GM23338 (cell line): Measurements from ENCODE around the gene ERCC5. TPM values are rescaled to one million over a fixed set of nuclear protein-coding genes. Genes with fewer than 3 reads are reported as not detected.

Source experiments
- ATAC-seq: fragments of 200-7000 bp; cut with Tn5 transposase; 3 replicates; pipeline ENCODE4 v1.9.1; 2020
- DNase-seq: peaks from one replicate; pipeline ENCODE4 v3.0.0-alpha.2; 2015; ENCODE audit warnings: low spot score
- H2AFZ ChIP-seq: fragments of 200-600 bp; sonication (generic); 2 replicates; pipeline ENCODE4 v1.8.0; 2016; ENCODE audit warnings: antibody characterized with exemption, mild to moderate bottlenecking, moderate library complexity
- H3F3A ChIP-seq: fragments of 200-600 bp; sonication (generic); replicated peaks from 2 replicates; pipeline ENCODE4 v1.8.0; 2017; ENCODE audit warnings: antibody characterized with exemption, mixed run types, low read depth
- H3K27ac ChIP-seq: fragments of 200-600 bp; sonication (generic); 2 replicates; pipeline ENCODE4 v1.6.1; 2016; ENCODE audit warnings: low read depth
- H3K27me3 ChIP-seq: fragments of 200-600 bp; sonication (generic); 2 replicates; pipeline ENCODE4 v1.8.0; 2016; ENCODE audit warnings: mild to moderate bottlenecking, mixed run types, moderate library complexity; ENCODE audit not compliant: insufficient read depth
- H3K36me3 ChIP-seq: fragments of 200-600 bp; sonication (generic); 2 replicates; pipeline ENCODE4 v1.8.0; 2016; ENCODE audit warnings: mild to moderate bottlenecking; ENCODE audit not compliant: insufficient read depth
- H3K4me1 ChIP-seq: fragments of 200-600 bp; sonication (generic); 2 replicates; pipeline ENCODE4 v1.8.0; 2016; ENCODE audit warnings: mild to moderate bottlenecking, moderate library complexity; ENCODE audit not compliant: insufficient read depth
- H3K4me2 ChIP-seq: fragments of 200-600 bp; sonication (generic); 2 replicates; pipeline ENCODE4 v1.7.1; 2017; ENCODE audit warnings: mixed run types
- H3K4me3 ChIP-seq: fragments of 200-600 bp; sonication (generic); 2 replicates; pipeline ENCODE4 v1.6.1; 2016; ENCODE audit warnings: mixed run types
- H3K79me2 ChIP-seq: fragments of 200-600 bp; sonication (generic); replicated peaks from 2 replicates; pipeline ENCODE4 v1.8.0; 2017; ENCODE audit warnings: mild to moderate bottlenecking; ENCODE audit not compliant: insufficient read depth
- H3K9me2 ChIP-seq: fragments of 200-600 bp; sonication (generic); 2 replicates; pipeline ENCODE4 v1.8.0; 2017; ENCODE audit not compliant: insufficient read depth
- H4K20me1 ChIP-seq: fragments of 200-600 bp; sonication (generic); replicated peaks from 2 replicates; pipeline ENCODE4 v1.8.0; 2017; ENCODE audit warnings: mild to moderate bottlenecking; ENCODE audit not compliant: insufficient read depth
- H3K27ac Mint-ChIP-seq: 2 replicates; pipeline ENCODE4 v1.8.0; 2020; ENCODE audit warnings: inconsistent platforms, mild to moderate bottlenecking, moderate library complexity, mixed read lengths
- H3K27me3 Mint-ChIP-seq: 3 replicates; pipeline ENCODE4 v1.8.0; 2022; ENCODE audit warnings: low read depth, mild to moderate bottlenecking, moderate library complexity, mixed read lengths, inconsistent platforms; ENCODE audit not compliant: insufficient read depth, poor library complexity
- H3K36me3 Mint-ChIP-seq: 3 replicates; pipeline ENCODE4 v1.8.0; 2021; ENCODE audit warnings: low read depth, mild to moderate bottlenecking, inconsistent platforms, moderate library complexity, mixed read lengths
- H3K4me1 Mint-ChIP-seq: 3 replicates; pipeline ENCODE4 v1.8.0; 2020; ENCODE audit warnings: mild to moderate bottlenecking, inconsistent platforms, mixed read lengths
- H3K4me3 Mint-ChIP-seq: 3 replicates; pipeline ENCODE4 v1.8.0; 2021; ENCODE audit warnings: moderate library complexity, mild to moderate bottlenecking, inconsistent platforms, mixed read lengths
- H3K9me3 Mint-ChIP-seq: 3 replicates; pipeline ENCODE4 v1.8.0; 2020; ENCODE audit warnings: moderate library complexity, mild to moderate bottlenecking, inconsistent platforms, mixed read lengths
- CREB1 ChIP-seq: fragments of 250-450 bp; sonication (Bioruptor Pico); IDR thresholded peaks from 2 replicates; pipeline ENCODE4 v1.5.0; 2020; ENCODE audit warnings: low read depth, mild to moderate bottlenecking, moderate library complexity
- CTCF ChIP-seq, 2 experiments: fragments of 200-600 bp in 1 of 2; sonication (generic) in 1 of 2; conservative IDR thresholded peaks; 2 replicates each; pipeline versions ENCODE4 v1.5.1 to v1.6.1; 2016 to 2017; ENCODE audit warnings: antibody characterized with exemption in 2 of 2, low read depth in 2 of 2, mild to moderate bottlenecking in 2 of 2, moderate library complexity in 1 of 2
- ETS1 ChIP-seq: IDR thresholded peaks from 2 replicates; pipeline ENCODE4 v1.6.1; 2016; ENCODE audit warnings: antibody characterized with exemption
- EZH2 ChIP-seq: fragments of 200-600 bp; sonication (generic); IDR thresholded peaks from one replicate; pipeline ENCODE4 v1.8.0; 2017; ENCODE audit warnings: antibody characterized with exemption, mild to moderate bottlenecking, low read depth; ENCODE audit not compliant: unreplicated experiment
- EZH2phosphoT487 ChIP-seq: fragments of 200-600 bp; sonication (generic); IDR thresholded peaks from one replicate; pipeline ENCODE4 v1.8.1; 2018; ENCODE audit warnings: antibody characterized with exemption; ENCODE audit not compliant: unreplicated experiment
- JUNB ChIP-seq: IDR thresholded peaks from one replicate; pipeline ENCODE4 v1.6.1; 2016; ENCODE audit warnings: antibody characterized with exemption; ENCODE audit not compliant: unreplicated experiment
- NANOG ChIP-seq: IDR thresholded peaks from 2 replicates; pipeline ENCODE4 v1.6.1; 2016; ENCODE audit warnings: antibody characterized with exemption, borderline replicate concordance
- POLR2AphosphoS5 ChIP-seq: IDR thresholded peaks from 2 replicates; pipeline ENCODE4 v1.6.1; 2016; ENCODE audit warnings: antibody characterized with exemption, low read depth
- REST ChIP-seq: IDR thresholded peaks from one replicate; pipeline ENCODE4 v1.6.1; 2018; ENCODE audit warnings: antibody characterized with exemption; ENCODE audit not compliant: unreplicated experiment
- ZNF114 ChIP-seq: fragments of 250-450 bp; sonication (Bioruptor Pico); IDR thresholded peaks from 2 replicates; pipeline ENCODE4 v1.5.0; 2020; ENCODE audit warnings: mild to moderate bottlenecking, moderate library complexity
- ZNF462 ChIP-seq: fragments of 250-450 bp; sonication (Bioruptor Pico); IDR thresholded peaks from 2 replicates; pipeline ENCODE4 v1.5.0; 2020; ENCODE audit warnings: mild to moderate bottlenecking, moderate library complexity
- polyA plus RNA-seq: library from polyadenylated mRNA; unstranded; fragments of >200 nt; fragmentation: Nextera tagmentation; extraction: Ambion mirVana; gene quantifications from 2 replicates; pipeline ENCODE4 v1.2.1, GENCODE V29; 2016
- total RNA-seq: library from RNA; depleted of rRNA; stranded (reverse); fragments of >200 nt; shearing (Covaris generic); gene quantifications from 2 replicates; pipeline ENCODE4 v1.2.3, GENCODE V29; 2014

ERCC5 gene
- total and polyA plus RNA-seq, 2 experiments from 2014 or later = 25.4 to 26.2 TPM

- peak overlapping the region; percentile 89 for H3K4me2 ChIP-seq
- H3K9me2 ChIP-seq = no peaks in the 10 kb centered on the region
- H3K27ac ChIP-seq = peak overlapping the region; percentile 61; the same call in 1 of the 2 replicates
- Mint-ChIP-seq H3K27me3 (peaks cover 16% of the 10 kb centered on the region), H3K9me3 (no peaks in the 10 kb centered on the region), H3K4me1 (peaks cover 11% of the 10 kb centered on the region), H3K27ac (peak overlapping the region; percentile 97), H3K4me3 (peak overlapping the region; percentile 98), H3K36me3 (no peaks in the 10 kb centered on the region)
- H3K27me3 ChIP-seq = no peaks in the 10 kb centered on the region
- TF ChIP-seq JUNB (no peak), REST (no peak), EZH2 (no peak), ETS1 (no peak), NANOG (no peak), ZNF114 (CRISPR knock-in tag) (no peak), EZH2phosphoT487 (no peak), CREB1 (no peak), POLR2AphosphoS5 (no peak), CTCF (conservative IDR thresholded peaks at IDR 0.05; ENCODE audit: low read depth in 2 of 2) (no peak), ZNF462 (no peak)
- H3K36me3 ChIP-seq = no peaks in the 10 kb centered on the region
- H3K4me1 ChIP-seq = peaks cover 4% of the 10 kb centered on the region; the same call in 1 of the 2 replicates
- no peaks in the 10 kb centered on the region for H4K20me1 ChIP-seq
- H3K4me3 ChIP-seq = peak overlapping the region; percentile 89
- DNase-seq (no peak), ATAC-seq (peak; percentile 52)
- H3K79me2 ChIP-seq = peaks cover 25% of the 10 kb centered on the region
- peak overlapping the region; percentile 23; the same call in 1 of the 2 replicates for H2AFZ ChIP-seq
- H3F3A ChIP-seq = no peaks in the 10 kb centered on the region
Measured at GRCh38 chr13:102845289-102845629, 573 bp upstream of the ERCC5 start.
